NCI-H1417 (cell line): ENCODE data around the gene FOXB1.

ENCODE experiments used
- DNase-seq, 3 experiments: peaks; one replicate each; lab custom pipeline; 2025; lab: John Stamatoyannopoulos, UW

The FOXB1 gene

DNA sequence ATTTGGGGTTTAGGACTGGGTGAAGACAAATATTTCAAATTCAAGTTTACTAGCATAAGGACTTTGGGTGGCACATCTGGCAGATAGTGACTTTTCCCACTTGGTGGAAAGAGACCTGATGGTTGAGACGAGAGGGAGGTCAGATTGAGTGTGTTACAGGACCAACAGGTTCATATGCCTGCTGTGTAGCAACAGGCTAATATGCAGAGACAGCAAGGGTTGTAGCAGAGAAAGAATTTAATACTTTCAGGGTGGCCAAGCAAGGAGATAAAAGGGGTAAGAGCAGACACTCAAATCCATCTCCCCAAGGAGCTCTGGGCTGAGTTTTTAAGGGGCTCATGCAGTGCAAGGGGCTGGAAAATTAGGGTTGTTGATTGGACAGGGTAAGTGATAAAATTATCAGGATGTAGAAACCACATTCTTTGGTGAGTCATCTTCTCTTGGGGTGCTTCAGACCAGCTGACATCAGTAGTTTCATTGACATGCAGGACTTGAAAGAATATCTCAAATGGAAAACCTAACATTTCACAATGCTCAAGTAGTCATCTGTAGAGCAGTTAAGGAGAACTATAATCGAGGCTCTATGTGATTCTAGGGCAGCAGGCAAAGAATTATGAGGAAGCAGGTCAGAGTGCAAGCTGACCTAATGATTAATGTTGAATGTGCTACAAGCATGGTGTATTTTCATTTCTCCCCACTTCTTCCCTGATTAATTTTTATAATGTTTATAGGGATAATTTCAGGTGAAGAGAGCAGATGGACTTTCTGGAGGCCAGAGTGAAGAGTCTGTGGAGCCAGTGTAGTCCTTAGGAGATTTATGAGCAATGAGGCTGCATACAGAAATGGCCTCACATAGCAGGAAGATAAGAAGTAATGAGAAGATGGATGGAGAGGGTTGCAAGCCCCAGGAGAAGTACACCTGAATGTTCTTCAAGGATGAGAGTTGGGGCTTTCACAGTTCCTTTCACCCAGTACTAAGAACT is 13.7 kb downstream of the FOXB1 start:
- DNase-seq: no peak

DNA sequence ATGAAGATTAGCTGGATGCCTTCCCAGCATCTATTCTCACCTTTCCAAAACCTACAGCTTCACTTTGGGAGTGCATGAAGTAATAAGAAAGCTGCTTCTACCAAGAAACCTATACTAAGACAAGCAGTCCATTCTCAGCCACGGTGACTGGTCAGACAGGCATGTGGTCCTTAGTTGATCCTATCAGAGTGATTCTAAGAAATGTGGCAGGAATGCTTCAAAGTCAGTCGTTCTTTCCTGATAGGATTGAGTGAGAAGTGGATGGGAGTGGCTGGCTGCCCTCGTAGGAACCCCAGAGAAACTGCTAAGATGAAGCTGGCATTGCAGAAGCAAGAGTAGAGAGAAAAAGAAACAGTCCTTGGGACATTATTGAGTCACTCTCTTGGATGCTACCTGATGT is 16.6 kb downstream of the FOXB1 start:
- DNase-seq: no peak

DNA sequence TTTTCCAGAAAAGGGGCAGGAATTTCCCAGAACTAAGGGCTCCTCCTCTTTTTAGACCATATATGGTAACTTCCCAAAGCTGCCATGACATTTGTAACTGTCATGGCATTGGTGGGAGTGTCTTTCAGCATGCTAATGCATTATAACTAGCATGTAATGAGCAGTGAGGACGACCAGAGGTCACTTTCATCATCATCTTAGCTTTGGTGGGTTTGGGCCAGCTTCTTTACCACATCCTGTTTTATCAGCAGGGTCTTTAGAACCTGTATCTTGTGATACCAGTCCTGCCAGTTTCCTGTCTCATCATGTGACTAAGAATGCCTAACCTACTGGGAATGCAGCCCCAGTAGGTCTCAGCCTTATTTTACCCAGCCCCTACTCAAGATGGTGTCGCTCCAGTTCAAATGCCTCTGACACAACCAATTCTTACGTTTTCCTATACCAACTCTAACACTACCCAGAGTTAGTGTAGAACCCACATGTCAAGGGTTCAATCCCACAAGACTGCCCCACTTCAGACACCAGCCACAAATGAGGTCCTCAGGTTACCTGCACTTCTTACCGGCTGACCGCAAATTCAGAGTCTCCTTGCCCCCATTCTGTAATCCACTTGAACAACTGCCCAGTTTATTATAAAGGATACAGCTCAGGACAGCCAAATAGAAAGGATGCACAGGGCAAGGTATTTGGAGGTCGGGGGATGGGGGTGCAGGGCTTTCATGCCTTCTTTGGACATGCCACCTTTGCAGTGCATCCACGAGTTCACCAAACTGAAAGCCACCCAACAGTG is 17.7 kb downstream of the FOXB1 start:
- no peak for DNase-seq

DNA sequence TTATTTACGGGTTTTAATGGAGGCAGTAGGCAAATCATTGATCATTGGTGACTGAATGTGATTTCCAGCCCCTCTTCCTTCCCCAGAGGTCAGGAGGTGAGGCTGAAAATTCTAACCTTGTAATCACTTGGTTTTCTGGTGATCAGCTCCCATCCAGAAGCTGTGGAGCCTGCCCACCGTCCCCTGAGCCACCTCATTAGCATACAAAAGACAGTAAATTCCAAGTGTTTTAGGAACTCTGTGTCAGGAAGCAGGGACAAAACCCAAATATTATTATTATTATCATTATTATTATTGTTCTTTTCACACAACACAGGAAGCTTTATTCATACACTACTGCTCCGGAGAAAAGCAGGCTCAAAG is 18.2 kb downstream of the FOXB1 start:
- DNase-seq: no peak

DNA sequence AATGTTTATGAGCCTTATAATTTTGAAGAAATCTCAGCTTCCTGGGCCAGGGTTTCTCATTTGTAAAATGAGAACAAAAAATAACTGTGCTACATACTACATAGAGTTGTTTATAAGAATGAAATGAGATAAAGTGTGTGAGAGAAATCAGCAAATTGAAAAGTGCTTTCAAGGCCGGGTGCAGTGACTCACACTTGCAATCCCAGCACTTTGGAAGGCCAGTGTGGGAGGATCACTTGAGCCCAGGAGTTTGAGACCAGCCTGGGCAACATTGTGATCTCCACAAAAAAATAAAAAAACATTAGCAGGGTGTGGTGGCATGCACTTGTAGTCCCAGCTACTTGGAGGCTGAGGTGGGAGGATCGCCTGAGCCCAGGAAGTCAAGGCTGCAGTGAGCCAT is 22.4 kb downstream of the FOXB1 start:
- no peak for DNase-seq

DNA sequence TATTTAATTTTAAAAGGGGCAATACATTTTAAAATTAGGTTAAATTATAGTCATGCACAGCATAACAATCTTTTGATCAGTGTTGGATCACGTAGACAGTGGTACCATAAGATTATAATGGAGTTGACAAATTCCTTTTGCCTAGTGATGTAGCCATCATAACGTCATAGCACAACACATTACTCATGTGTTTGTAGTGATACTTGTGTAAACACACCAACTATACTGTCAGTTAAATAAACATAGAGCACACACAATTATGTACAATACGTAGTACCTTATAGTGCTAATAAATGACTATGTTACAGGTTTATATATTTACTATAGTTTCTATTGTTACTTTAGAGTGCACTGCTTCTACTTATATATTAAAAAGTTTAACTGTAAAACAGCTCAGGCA is 31.2 kb downstream of the FOXB1 start:
- DNase-seq: peak in 1 of 3 experiments; percentile 44

DNA sequence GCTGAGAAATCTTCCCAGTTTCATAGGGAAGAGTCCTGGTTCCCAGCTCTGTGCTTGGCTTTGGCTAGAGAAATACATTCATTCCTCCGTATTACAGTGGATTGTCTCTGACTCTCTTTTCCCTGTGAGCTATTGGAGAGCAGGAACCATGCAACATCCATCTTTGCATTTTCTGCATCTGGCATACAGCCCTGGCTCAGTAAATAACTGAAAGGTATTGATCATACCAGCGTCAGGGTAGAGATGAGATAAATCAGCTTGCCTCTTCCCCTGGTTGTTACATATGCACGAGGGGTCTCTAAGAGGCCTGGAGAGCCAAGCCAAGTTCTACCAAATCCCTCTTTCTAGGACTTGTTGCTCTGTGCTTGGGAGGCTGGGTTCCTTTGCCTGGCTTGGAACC is 35.2 kb downstream of the FOXB1 start:
- no peak for DNase-seq

DNA sequence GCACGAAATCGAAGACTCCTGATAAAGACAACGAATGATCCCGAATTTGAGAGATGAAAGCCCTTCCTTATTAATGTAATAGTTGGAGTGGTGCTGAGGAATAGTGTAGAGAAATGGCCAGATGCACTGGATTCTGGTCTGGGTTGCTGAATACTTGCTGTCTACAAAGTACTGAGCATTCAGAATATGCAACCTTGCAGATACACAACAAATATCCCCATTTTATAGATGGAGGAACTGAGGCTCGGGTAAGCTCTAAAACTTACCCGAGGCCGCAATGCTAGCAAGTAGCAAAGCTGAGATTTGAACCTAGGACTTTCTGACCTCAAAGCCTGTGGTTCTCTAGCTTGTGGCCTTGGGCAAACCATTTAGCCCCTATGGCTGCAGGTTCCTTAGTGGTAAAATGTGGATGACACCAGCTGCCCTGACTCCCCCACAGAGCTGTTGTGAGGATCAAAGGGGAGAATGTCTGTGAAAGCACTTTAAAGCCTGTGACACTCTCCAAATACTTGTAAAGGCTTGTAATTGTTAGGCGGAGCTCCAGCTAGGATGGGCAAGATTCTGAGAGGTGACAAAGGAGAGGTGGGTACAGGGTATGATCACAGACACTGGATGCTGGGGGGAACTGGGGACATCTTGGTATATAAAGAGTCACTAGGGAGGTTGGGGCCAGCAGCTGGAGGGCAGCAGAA is 39.8 kb downstream of the FOXB1 start:
- DNase-seq: no peak

DNA sequence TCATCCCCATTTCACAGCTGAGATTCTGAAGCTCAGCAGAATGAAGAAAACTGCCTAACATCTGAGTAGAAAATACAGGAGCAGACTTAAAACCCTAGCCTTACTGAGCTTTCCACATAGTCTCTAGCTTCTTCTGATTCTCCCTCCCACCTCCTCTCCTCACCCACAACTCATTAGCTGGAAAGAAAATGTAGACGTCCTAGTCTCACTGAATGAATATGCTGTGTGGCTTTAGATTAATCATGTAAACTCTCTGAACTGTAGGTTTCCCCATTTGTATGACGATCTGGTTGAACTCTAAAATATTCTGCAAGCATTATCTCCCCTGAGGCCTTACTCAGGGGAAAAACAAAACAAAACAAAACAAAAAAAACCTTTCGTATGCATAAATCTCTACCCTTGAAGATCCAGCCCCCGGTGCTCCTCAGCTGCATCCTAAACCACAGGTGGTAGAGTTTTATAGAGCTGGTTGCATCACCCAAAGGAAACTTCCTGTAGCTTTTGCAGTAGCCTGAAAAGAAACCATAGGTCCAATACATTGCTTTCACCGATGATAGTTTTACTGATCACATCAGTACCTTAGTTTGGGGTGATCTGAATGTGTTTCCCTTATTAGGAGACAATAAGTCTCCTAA is 40.6 kb downstream of the FOXB1 start:
- no peak for DNase-seq

DNA sequence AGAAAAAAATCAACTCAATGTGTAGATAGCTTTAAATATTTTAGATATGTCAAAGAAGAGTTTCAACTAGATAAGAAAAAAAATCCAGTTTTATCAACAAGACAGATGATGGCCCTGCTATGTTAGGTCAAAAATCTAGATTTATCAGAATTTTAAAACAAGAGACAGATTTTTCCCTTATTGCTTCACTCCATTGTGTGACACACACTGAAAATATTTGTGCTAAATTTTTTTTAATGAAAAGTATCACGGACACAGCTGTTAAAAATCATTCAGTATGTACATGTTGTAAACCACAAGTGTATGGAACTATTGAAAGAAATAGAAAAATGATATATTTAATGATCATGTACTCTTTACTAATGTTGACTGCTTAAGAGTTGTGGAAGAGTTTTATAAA is 43.6 kb downstream of the FOXB1 start:
- DNase-seq: no peak

DNA sequence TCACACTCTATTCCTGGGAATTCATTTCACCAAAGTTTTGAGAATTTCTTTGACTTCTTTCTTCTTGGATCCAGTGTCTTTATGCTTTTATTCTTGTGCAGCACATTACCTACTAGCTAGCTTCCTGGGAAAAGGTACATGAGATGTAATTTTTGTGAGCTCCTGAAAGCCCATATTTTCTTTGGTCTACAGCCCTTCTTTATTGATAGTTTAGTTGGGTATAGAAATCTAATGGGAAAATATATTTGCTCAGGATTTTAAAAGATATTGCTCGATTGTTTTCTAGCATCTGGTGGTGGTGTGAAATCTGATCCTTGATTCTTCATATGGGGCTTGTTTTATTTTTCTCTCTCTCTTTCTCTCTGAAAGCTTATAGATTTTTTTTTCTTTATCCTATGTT is 45.8 kb downstream of the FOXB1 start:
- DNase-seq: no peak

DNA sequence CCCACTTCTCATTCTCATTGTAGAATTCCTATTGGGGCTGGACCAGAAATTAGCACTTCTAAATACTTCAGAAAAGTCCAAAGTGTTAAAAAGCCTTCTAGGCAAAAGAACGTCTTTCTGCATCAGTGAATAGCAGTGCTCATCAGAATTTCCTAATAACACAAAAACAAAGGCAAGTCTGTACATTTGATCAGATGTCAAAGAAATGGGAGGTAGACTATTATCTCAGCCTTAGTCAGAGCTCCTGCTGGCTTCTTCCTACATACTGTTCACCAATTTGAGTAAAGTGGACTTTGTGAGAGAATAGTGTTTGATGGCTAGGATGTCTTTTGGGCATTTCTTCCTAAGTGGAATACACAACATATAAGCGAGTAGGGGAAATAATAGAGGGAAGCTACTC is 48.7 kb downstream of the FOXB1 start:
- no peak for DNase-seq

DNA sequence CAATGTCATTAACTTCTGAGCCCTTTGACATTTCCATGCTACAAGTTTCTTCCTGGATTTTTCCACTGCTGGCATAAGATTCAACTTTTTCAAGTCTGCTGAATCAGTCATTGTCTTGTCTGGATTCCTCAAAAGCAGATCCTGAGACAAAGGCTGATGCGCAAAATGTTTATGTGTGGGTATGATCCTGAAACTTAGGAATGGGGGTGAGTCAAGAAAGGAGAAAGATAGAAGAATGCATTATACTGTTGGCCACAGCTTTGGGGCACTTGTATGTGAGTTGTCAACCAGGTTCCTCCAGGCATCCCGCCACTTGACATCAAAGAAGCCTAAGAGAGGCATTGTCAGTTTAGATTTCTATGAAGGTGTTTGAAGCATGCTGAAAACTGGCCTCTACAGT is 50.4 kb downstream of the FOXB1 start:
- no peak for DNase-seq
